NCI-H460 (cell line): ENCODE measurements around the gene SPOPL. TPM values are rescaled to one million over a fixed set of nuclear protein-coding genes. Genes with fewer than 3 reads are reported as not detected.
"Not testable (repeated sequence)": the region's sequence is repeated elsewhere in the genome, so short reads cannot be mapped to it uniquely, and the experiment has no call there.

Experiments used
- DNase-seq: peaks from one replicate; pipeline ENCODE4 v3.0.0-alpha.2; 2016; ENCODE audit warnings: low read depth; ENCODE audit errors: extremely low read depth
- polyA plus RNA-seq: library from polyadenylated mRNA; depleted of rRNA; stranded (reverse); fragments of >200 nt; gene quantifications from 2 replicates; pipeline ENCODE4 v1.2.3, GENCODE V29; 2014; cell fraction: nucleus; rRNA removed
- total RNA-seq: library from RNA; depleted of rRNA; stranded (reverse); fragments of >200 nt; shearing (Covaris generic); gene quantifications from 2 replicates; pipeline ENCODE4 v1.2.3, GENCODE V29; 2014; rRNA removed

Gene SPOPL
- total RNA-seq, result 15.8 and 16.8 TPM in 2 replicates
- polyA plus RNA-seq, result 5.8 and 10.8 TPM in 2 replicates

- DNase-seq, result peak; percentile 85
Measured at GRCh38 chr2:138501425-138502254, at the start of gene SPOPL. SPOPL (plus strand) TSS chr2:138501770; CDS start chr2:138550217, 48,447 bp downstream.

GRCh38 chr2:138452324-138452723, 49.2 kb upstream of the SPOPL start:
- no peak for DNase-seq

DNA sequence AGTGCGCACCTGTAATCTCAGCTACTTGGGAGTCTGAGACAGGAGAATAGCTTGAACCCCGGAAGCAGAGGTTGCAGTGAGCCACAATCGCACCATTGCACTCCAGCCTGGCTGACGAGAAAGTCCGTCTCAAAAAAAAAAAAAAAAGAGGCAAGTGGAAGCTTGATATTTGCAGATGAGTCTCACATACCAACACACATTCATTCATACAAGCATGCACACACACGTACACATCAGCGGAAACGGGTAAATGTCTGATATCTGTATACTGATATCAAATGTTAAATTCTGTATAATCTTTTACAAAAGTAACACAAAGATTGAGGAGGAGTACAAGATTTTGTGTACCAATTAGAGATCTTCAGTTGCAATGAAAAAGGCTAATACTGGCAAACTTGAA, 47.8 kb upstream of the SPOPL start:
- DNase-seq, result no peak

GRCh38 chr2:138454761-138455160, 46.8 kb upstream of the SPOPL start:
- no peak for DNase-seq

DNA sequence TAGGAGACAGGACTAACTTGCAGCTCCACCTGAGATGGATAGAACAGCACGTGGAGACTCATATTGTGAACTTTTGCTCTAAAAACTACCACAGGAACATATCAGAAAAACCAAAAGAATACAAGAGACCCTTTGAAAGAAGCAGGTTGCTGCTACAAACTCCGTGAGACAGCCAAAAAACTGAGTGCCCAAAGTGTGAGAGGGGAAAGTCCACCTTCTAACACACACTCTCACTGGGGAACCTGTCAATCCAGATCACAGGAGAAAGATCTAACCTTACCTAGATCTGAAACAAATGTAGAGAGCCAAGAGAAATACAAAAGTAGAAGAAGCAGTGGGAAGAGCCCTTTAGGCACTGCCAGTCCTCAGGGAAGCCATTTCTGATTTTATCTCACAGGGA, 46.3 kb upstream of the SPOPL start:
- DNase-seq, result no peak

- no peak for DNase-seq
Measured at GRCh38 chr2:138455691-138456090, 45.9 kb upstream of the SPOPL start.

DNA sequence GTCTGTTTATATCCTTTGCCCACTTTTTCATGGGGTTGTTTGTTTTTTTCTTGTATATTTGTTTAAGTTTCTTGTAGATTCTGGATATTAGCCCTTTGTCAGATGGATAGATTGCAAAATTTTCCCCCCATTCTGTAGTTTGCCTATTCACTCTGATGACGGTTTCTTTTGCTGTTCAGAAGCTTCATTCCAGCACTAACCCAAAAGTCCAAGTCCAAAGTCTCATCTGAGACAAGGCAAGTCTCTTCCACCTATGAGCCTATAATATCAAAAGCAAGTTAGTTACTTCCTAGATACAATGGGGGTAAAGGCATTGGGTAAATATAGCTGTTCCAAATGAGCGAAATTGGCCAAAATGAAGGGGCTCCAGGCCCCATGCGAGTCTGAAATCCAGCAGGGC, 38.9 kb upstream of the SPOPL start:
- DNase-seq, result not testable (repeated sequence)

DNA sequence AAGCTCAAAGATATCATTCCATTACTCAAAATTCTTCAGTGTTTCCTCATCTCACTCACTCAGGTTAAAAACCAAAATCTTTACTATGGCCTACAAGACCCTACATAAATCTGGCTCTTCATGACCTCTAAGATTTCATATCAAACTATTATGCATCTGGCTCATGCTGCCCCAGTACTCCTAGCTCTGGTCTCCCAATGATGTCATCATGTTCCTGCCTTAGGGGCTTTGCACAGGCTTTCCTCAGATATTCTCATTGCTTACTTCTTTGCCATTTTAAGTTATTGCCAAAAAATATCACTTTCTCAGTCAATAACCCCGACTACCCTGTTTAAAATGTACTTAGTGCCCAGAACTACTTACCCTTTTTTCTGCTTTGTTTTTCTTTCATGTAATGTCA, 33.0 kb upstream of the SPOPL start:
- DNase-seq, result no peak

DNA sequence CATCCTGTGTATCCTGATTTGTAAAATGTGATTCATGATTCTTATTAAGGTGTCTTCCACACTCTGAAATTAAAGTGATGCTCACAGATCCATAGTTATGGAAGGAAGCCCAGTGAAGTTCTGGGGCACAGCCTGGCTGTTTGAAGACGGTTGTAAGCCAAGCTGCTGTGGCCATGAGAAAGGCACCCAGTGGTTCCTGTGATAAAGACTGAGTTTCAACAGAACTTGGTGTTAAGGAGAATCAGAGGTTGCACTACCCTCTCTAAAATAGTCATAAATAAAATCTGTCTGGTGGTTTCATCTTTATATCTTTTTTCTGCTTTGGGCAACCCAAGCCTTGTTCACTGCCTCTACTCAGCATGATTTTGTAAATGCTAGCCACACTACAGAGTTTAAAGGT, 32.2 kb upstream of the SPOPL start:
- DNase-seq, result no peak

GRCh38 chr2:138470941-138471340, 30.6 kb upstream of the SPOPL start:
- DNase-seq, result no peak

- no peak for DNase-seq
Measured at GRCh38 chr2:138474100-138474825, 27.3 kb upstream of the SPOPL start.

GRCh38 chr2:138475277-138475776, 26.2 kb upstream of the SPOPL start:
- DNase-seq, result no peak

DNA sequence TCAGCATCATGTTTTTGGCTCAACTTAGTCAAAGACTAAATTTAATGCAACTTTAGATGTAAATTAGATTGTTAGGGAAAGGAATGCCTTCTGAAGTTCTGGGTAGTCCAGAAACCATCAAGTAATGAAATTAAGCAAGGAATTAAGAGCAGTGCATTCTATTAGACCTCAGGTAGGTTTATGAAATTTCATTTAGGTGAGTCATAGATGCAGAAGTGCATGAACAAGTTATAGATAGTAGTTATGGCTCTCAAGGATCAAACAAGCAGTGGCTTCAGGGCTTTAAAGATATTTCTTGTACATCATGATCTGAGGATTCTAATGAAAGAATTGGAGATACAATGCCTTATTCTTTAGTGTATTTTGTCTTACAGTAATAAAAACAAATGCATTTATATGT, 25.4 kb upstream of the SPOPL start:
- DNase-seq, result no peak

DNA sequence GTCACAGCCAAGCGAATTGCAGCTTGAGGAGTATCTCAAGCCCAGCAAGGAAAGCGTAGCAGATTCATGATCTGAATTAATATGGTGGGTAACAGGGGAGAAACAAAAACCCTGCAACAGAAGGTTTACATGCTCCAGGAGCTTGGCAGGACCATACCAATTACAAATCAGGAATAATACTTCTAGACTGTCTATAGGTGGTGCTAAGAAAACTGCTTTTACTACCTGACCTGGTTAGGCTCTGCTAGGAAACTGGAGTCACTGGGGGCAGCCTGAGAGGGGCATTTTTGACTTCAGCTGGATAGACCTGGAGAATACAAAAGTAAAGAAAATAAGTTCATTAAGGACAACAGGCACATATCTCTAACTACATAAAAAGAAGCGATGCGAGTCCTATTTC, 24.6 kb upstream of the SPOPL start:
- no peak for DNase-seq

DNA sequence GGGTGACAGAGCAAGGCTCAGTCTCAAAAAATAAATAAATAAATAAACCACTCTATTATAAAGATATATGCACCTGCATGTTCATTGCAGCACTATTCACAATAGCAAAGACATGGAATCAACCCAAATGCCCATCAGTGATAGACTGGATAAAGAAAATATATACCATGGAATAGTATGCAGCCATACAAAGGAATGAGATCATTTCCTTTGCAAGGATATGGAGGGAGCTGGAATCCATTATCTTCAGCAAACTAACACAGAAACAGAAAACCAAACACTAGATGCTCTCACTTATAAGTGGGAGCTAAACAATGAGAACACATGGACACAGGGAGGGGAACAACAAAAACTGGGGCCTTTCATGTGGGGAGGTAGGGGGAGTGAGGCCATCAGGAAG, 18.8 kb upstream of the SPOPL start:
- not testable (repeated sequence) for DNase-seq

DNA sequence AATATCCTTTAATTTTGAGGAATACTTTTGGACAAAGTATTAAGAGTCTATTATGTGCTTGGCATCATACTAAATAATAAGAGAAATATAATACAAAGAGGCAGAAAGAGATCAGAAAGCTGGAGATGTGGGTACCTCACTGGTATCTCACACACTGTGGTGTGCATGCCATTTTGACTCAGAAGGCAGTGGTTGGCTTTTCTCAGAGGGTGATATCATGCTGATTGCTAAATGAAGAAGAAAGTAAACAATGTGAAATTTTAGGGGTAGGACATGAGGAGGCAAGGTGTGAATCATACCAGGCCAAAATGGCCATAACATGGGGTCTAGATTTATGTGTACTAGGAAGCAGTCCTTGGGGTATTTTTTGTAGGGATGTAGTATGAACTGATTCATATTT, 16.6 kb upstream of the SPOPL start:
- no peak for DNase-seq

DNA sequence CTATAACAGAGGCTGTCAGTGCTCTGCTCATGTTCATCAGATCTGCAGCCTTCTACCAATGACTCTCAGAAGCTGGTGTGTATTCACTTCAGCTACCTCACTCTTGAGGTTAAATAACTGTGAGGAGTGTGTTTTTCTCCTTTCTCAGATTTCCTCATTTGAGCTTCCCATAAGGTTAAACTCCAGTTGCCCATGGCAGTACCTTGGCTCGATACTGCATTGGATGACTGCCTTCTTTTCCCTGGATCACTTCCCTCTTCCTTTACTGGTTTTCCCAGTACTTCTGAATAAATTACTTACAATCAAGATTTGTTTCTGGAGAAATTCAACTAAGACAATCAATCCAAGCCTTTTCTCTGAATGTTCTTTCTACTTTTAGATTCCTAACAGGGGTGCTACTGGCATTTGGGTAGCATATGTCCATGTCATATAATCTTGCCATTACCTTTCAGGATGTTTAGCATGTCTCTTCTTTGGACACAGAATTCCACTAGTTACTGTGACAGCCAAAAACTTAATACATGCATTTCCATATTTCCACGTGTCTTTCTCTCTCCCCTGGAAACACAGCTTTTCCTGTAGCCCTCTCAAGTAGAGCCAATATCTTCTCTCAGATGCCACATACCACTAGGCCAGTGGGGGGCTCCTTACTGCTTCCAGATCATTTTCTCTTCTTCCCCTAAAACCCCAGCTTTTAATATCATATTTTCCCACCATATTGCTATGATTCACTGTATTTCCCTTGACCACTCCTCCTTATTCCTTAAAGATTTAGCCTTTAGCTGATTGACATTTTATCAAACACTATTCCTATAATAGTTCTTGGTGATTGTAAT, 15.0 kb upstream of the SPOPL start:
- DNase-seq, result no peak

- no peak for DNase-seq
Measured at GRCh38 chr2:138490673-138491494, 10.7 kb upstream of the SPOPL start.

GRCh38 chr2:138491495-138491862, 10.1 kb upstream of the SPOPL start:
- no peak for DNase-seq

GRCh38 chr2:138492160-138492559, 9.4 kb upstream of the SPOPL start:
- DNase-seq, result no peak
